HG03520 (cell line): ENCODE data around the gene WDR49.

Experiments
- ATAC-seq: cut with Tn5 transposase; IDR thresholded peaks from one replicate; pipeline ENCODE4 v1.9.1; 2021; ENCODE audit warnings: mild to moderate bottlenecking, moderate library complexity; ENCODE audit not compliant: unreplicated experiment

WDR49 gene

DNA sequence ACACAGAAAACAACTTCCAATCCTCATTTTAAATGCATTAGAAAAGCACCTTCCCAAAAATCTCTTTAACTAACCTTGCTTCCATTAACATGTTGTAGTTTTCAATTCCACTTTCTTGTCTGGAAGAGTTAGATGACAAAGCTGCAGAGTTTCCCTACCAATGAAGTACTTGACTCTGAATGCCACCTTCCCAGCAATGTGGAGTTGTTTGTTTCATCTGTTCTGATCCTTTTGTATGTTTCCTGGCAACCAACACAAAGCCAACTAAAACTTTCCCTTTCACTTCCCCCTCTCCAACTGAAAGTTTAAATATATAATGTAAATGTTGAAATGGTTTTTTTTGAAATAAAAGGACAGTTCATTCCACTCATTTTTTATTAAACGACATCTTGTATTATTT lies at the start of gene WDR49:
TSS of gene WDR49 (minus strand) at position 183 of the 400 bp plus-strand sequence. CDS start 517 bp downstream, outside the sequence.
- peak; percentile 48 for ATAC-seq

DNA sequence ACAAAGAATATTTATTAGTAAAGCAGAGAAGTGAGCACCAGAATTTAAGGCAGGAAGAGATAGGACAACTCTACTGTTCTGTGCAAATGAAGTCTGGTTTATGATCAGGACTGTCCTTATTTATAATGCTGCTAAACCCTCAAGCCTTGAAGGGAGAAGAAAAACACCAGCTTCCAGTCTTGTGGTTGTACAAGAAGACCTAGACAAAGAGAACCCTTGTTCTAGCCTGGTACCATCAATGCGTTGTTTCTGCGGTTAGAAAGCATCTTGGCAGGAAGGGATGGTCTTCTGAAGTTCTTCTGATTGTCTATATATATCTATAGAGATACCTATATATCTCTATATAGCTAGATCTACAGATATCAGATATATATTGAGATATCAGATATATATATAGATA lies 47.2 kb upstream of the WDR49 start:
- no peak for ATAC-seq

DNA sequence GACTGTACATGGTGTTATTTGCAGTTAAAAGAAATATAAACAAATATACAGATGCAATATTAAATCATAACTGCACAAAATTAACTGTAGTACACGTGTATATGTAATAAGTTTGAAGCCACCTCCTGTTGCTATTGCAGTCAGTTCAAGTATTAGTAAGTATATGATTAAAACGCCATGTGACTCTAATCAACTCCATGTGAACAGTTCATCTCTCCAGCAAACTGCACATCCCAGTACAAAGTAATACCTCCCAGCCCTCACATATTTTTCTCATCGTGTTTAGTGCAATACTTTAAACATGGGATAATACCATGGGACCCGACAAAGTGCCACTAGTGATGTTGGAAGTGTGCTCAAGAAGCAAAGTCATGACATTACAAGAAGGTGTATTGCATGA lies 46.3 kb upstream of the WDR49 start:
- ATAC-seq: no peak

DNA sequence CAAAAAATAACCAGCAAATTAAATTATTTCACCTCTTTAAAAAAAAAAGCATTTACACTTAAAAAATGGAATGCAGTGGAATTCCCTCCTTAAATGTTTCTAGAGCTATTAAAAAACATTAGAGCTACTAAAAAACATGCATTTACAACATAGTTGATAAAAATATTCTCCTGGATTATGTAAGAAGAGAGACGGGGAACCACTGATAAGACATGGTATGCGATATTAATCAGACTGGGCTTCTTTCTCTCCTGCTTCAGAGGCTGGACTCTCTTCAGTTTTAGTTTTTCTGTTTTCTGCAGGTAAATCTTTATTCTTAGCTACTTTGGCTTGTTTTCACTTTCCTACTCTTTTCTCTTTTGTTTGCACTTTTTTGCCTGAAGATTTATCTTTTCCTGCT lies 40.4 kb upstream of the WDR49 start:
- no peak for ATAC-seq

DNA sequence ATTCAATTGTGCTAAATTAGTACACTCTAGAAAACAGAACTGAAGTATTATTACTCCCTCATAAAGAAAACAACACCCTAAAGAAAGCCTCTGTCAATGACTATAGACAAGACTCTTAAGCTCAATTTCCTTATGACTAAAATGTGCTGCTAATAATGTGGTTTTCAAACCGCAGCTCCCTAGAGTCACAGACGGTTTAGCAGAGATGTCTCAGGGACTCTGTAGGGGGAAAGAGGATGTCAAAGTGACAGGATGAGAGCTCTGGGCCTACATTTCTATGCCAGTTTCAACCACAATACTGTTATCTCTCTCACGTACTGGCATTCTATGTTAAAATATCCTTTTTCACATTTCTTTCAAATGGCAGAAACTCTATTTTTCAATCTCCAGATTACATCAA lies 37.6 kb upstream of the WDR49 start:
- ATAC-seq: peak; percentile 100

DNA sequence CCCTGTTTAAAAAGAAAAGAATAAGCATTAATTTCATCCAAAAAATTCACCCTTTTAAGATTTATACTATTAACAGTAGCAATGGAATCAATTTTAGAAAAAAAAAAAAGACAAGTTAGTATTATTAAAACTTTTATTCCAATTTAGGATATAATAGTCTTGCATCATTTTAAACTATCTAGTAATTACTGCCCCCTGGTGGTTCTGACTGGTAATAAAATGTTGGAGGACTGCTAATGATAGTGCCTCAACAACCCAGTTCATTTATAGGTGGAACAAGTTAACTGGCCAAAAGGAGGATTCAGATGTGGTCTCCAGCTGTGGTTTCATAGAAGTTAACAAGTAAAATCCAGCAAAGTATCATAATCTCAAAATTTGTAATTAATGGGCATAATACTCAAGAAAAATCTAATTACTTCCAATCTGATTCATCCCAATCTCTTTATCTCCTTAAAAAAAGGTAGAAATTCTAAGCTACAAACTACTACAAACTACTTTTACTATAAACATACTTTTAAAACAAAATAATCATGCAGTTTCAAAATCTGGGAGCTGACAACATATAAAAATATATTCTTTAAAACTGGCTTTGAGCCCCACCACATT lies 30.7 kb upstream of the WDR49 start:
- ATAC-seq: peak; percentile 84

DNA sequence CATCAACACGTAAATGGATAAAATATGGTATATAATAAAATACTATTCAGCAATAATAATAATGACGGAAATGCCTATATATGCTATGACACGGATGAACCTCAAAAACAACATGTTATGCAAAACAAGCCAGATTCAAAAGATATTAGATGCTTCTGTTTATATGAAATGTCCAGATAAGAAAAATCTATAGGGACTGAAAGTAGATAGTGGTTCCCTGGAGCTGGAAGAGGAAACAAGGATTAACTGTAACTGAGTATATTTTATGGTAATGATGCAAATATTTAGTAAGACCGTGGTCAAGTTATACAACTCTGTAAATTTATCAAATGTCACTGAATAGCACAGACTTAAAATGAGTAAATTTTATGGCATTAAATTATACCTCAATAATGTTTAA lies 25.8 kb upstream of the WDR49 start:
- no peak for ATAC-seq

DNA sequence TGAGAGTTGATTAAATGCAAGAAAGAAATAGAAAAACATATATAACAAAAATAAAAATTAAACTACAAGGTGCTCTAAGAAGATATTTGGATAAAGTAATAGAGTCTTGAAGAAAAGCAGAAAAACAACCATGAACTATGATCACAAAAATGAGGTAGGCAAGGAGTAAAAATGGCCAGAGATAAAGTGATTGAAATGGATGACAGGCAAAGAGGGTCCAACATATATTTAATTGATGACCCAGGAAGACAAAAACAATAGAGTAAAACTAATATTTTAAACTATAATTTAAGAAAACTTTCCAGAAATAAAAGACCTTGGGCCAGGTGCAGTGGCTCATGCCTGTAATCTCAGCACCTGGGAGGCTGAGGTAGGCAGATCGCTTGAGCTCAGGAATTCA lies 22.1 kb upstream of the WDR49 start:
- ATAC-seq: no peak

DNA sequence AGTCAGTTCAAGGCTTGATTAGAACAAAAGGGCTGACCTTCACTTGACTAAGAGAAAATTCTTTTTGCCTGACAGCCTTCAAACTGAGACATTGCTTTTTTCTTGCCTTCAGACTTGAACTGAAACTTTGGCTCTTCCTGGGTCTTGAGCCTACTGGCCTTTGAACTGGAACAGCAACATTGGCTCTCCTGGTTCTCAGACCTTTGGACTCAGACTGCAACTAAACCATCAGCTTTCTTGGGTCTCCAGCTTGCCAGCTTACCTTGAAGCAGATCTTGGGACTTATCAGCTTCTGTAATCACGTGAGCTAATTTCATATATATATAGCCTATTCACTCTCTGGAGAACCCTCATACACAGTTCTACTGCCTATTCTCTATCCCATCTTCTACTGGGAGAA lies 19.5 kb upstream of the WDR49 start:
- no peak for ATAC-seq

DNA sequence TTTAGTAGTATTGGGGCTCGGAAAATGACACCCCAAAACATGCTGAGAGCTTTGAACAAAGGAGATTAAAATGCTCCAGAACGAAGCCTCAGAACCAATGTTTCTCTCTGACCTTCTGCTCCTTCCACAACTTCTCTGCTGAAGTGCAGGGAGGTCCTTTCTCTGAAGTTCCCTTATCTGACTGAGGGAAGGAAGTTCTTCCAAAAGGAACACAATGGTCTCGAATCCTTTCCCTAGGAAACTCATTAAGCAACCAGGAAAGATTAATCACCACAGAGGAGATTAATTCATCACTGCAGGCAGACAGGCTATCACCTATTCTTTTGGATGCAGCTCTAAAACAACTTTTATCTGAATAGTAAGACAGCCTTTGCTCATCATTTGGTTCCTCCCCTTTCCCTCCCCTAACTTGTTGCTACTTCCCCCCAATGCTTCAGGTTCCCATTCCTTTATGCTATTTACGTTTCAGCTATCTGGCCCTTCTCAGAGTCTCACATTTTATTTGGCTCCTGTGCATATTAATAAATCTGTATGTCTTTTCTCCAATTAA lies 18.2 kb upstream of the WDR49 start:
- ATAC-seq: no peak

DNA sequence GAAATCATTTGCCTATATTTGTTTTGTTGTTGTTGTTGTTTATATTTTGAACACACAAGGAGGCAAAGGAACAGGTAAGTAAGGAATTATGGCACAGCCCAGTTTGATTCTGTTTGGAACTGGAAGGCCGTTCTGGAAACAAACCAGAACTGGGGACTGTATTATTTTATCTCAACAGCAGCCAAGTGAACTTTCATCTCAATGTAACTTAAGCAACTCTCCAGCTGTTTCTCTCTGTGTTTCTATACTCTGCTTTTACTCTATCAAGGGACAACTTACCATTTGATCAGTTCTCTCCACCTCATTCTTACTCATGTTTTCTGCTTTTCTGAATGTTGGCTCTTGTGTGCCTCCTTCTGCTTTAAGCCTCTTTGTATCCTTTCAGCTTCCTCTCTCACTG lies 16.0 kb upstream of the WDR49 start:
- ATAC-seq: no peak

DNA sequence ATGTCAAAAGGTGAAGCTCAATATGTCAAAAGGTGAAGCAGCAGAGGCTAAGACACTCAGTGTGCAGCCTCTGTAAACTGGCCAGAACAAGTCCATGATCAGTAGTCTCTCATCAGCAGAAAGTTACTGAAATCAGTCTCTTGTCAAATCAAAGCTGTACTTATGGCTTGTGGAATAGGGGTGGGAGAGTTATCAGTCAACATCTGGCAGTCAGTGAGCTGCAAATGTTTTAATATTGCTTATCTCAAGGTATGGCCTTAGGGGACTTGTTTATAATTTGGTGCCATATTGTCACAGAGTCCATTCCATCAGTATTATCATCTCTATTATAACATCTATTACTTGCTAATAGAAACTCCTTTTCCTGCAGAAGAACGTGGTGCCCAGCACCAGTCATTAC lies 14.9 kb upstream of the WDR49 start:
- no peak for ATAC-seq

DNA sequence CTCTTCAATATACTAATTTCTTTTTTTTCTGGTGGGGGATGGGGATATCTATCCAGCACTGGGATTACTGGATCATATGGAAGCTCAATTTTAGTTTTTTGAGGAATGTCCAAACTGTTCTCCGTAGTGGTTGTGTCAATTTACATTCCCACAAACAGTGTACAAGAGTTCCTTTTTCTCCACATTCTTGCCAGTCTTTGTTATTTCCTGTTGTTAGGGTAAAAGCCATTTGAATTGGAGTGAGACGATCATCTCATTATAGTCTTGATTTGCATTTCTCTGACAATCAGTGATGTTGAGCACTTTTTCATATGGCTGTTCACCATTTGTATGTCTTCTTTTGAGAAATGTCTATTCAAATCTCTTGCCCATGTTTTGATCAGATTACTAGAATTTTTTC lies 12.8 kb upstream of the WDR49 start:
- no peak for ATAC-seq

DNA sequence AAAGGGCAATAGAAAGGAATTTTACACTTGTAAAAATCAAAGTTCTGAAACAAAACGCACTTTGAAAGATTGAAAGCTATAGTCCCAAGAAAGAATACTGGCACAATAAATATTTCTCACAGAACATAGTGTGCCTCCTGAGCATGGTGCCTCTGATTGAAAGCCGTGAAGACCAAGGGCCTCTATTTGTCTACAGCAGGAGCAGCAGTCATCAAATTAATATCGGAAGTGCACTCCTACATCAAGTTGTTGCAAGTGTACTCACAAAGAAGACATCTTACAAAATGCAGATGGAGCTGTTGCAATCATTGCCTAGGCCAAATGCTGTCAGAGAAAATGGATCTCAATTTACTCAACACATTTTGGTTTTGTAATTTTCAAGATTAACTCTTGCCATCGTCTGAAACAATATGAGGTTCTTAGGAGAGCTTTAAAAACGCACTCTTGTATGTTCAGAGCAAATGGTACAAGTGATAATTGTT lies 9.2 kb upstream of the WDR49 start:
- no peak for ATAC-seq

DNA sequence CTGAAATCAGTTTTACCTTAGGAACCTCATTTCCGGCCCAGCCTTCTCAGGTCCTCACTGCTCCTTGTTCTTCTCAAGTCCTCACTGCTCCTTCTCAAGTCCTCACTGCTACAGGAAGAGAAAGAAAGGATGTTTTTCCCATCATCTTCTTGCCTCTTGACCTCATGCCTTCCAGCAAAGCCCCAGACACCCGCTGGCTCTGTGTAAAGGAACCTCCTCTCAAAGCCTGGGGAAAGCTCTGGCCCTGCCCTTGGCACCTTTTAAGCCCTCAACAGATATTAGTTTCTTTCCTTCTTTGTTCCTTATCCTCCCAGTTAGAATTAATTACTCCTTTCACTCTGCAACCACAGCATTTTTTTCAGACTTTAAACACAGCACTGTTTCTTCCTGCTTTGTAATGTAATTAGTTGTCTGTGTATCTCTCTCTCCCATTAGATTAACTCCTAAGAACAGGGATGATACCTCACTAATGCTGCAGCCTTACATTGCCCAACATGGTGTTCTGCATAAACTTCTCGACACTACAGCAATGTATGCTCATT lies 4.0 kb upstream of the WDR49 start:
- no peak for ATAC-seq

DNA sequence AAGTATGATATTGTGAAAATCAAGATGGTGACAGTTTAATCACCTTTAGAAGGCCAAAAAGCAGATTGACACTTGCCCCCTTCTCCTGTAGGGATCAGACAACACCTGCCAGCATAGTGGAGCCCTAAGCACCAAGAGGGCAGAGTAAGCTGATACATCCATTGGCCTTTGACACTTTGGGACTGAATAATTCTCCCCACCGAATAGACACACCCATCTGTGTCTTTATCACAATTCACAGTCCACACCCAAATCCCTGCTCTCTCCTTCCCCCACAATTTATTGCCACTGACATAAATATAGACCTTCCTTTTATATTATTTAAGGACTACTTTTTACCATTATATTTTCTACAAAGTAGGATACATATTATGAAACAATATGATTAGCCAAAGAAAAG lies 3.1 kb upstream of the WDR49 start:
- ATAC-seq: no peak

DNA sequence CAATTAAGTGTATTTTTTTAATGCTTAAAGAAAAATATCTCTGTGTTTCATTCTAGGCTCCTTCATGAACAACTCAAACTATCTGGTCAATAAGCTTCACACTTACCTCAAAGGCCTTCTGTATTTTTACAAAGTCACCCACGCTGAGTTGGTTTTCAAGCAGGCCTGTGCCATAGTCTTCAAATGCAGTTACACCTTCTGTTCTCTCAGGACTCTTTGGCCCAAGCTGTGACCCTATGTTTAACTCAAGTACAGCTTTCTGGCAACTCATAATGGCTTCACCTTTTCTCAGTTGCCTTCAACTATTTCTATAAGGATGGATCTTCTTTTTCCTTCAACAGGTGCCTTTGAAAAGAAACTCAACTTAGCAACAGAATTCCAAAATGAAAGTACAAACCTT lies 587 bp downstream of the WDR49 start:
- ATAC-seq: no peak

DNA sequence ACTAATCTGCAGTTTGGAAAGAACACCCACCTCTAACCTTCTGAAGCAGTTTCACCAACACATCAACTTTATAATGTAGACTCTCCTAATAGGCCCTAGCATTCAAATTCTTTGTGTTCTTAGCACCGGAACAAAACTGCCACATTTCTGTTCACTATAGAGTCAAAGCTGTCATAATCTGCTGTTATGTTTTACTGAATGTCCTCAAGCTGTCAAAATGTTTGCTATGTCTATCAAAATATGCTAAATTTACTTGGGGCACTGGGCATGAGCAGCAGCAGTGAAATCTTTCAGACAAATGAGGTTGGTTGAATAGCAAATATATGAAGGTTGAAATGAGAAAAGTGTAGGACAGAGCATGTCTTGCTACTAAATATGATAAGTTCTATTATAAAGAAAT lies 1.9 kb downstream of the WDR49 start:
- ATAC-seq: no peak

DNA sequence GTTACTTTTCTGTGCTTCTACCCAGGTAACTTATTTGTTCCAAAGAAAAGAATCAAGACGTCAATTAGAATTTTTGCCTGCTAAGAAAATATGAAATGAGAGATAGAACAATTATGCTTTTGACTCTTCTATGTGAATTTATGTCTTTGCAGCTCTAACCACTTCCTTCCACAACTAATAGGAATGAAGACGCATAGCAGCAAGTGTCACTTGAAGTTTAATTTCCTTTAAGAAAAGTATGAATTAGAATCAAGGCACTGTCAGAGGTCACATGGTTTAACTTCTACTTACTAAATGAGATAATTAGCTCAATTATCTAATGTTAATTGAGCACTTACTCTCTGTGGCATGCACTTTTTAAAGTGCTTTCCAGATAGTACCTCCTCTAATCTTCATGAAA lies 3.3 kb downstream of the WDR49 start:
- ATAC-seq: no peak

DNA sequence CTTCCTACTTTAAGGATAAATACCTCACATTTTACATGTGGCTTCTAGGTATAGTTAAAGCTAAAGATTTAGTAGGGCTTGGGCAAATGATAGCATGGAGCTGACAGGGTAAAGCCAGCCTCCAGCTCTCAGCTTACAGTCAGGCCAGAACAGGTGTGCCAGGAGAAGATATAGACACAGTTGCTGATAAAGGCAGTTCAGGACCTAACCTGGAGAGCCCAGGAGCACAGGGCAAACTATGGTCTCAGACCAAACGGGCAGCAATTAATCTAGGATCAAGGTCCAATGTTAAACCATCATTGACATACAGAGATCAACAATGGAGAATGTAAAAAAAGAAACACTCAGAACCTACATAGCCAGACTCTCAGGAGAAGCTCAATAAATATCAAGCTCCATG lies 4.0 kb downstream of the WDR49 start:
- ATAC-seq: no peak

DNA sequence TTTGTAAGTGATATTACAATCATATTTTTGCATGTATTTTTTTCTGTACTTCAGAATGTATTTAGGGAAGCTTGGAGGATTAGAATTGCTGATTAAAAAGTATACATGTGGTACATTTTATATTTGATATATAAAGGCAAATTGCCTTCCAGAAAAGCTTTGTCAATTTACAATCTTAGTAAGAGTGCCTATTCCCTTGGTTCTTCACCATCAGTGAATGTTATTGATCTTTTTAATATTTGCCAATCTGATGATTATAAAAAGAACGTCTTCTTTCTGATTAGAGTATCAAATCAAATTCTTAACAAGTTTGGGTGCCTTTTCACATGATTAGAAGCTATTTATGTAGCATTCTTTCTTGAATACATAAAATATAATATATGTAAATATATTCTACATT lies 9.1 kb downstream of the WDR49 start:
- no peak for ATAC-seq

DNA sequence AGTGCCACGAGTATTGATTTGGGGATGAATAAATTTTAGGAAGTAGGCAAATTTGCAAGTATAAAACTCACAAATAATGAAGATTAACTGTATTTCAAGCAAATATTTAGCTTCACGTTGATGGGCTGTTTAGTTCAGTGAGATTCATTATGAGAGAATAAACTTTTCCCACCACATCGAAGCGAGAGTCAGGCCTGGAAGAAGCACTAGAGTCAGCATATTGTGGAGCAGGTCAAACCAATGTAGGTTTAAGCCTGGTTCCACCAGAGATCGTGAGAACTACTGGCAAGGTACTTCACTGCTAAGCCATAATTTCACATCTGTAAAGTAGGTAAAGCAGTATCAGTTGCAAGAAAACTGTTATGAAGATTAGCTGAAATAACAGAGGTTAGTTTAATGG lies 22.3 kb downstream of the WDR49 start:
- no peak for ATAC-seq

DNA sequence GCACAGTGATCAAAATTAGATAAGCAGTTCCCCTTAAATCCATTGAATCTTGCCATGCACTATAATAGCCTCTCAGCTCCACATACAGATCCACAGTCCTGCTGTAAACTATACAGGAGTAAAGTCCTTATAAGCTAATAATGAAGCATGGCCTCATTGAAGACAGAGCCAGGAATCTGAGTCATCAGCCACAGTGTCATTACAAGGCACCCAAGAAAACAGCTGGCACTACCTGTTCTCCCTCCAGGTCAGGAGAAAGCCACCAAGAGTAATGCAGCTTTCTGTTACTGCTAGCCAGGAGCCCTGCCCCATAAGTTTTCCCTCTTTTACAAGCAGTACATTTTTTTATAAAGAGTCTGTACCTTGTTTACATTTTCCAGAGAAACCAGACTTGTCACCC lies 27.3 kb downstream of the WDR49 start:
- ATAC-seq: no peak
